Dedifferentiated amniotic fluid mesenchymal stem cell (primary cell): ENCODE measurements around the gene KIF4A.
"Not testable (repeated sequence)": the region's sequence is repeated elsewhere in the genome, so short reads cannot be mapped to it uniquely, and the experiment has no call there.

Source experiments
- DNase-seq: peaks from one replicate; pipeline ENCODE4 v3.0.0-alpha.2; 2016; ENCODE audit errors: extremely low spot score

The KIF4A gene

DNA sequence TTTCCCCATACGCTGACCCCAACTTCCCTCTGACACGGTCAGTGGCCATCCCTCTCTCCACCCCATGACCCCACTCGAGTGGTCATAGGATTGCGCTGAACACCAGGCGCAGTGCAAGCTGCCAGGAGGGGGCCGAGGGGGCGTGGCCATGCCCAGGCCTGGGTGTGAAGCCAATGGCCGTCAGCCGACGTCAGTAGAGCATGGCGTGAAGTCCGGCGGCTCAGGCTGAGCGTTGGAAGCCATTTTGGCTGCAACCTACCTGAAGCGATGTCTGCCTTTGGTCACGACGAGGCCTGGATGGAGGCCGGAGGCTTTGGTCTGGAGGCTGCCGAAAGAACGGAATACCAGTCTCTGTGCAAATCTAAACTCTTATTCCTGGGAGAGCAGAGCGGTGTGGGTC, 8.0 kb upstream of the KIF4A start, which contains the start of gene RAB41:
TSS of gene RAB41 (plus strand) at position 222 of the 400 bp plus-strand sequence. CDS start at position 268, 46 bp downstream.
- no peak for DNase-seq

GRCh38 chrX:70289168-70289792, 624 bp upstream of the KIF4A start:
- no peak for DNase-seq

DNA sequence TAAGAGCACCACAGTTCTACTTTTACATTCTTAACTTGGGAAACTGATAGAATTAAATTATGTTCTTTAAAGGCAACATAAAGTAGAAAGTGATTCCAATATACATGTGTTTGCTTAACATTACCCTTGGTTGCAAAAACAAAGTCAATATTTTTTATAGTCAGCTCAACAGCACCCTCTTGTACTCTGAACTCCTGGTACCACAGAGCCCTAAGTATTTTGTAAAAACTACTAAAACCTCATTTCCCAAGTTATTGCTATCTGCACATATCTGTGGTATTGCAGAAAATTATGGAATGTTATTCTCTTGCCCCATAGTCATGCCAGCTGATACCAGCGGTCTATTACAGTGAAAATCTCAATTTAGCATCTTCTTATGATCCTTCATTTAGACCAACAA, 2.9 kb downstream of the KIF4A start:
- DNase-seq, result no peak

- no peak for DNase-seq
Measured at GRCh38 chrX:70293621-70294020, 3.7 kb downstream of the KIF4A start.

DNA sequence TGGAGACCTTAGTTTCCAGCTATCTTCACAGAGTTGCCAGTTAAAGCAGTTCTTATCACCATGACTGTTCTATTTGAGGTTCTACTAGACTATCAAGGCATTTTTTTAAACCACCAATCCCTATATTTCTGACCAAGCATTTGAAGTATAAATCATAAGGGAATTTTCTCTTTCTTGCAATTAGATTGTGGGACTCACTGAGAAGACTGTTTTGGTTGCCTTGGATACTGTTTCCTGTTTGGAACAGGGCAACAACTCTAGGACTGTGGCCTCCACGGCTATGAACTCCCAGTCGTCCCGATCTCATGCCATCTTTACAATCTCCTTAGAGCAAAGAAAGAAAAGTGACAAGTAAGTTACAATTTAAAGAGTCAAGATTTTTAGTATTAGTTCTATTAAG, 11.8 kb downstream of the KIF4A start:
- no peak for DNase-seq

- DNase-seq, result no peak
Measured at GRCh38 chrX:70313503-70313902, 23.6 kb downstream of the KIF4A start.

DNA sequence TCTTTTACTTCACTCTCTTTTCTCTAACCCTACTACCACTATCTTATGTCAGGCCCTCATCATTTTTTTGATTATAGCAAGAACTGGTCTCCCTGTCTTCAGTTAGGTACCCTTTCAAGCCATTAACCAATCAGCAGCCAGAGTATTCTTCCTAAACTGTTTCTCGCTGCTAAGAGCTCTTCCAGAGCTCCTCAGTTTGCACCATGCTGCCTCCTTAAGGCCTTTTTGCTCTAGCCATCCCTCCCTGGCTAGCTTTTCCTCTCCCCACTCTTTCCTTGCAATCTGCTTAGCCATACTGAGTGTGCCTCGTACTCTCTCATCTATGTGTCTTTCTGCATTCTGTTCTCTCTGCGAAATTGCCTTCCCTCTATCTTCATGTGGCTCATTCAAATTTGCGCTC, 32.9 kb downstream of the KIF4A start:
- no peak for DNase-seq

GRCh38 chrX:70323628-70324027, 33.7 kb downstream of the KIF4A start:
- DNase-seq, result not testable (repeated sequence)

DNA sequence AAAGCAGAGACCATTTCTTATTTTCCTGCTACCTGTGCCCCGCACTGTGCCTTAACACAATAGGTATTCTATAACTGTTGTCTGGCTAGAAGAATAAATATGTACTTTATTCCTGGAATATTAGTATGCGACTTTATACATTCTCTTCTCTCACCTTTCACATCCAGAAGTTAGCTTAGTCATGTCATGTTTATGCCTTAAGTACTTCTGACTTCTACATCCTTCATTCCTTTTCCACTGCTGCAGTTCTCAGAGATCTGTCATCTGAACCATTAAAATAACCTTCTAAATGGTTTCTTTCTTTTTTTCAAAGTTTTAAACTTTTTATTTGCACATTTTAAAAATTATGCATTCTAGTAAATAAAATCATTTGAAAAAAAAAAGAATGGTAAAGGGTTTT, 34.4 kb downstream of the KIF4A start:
- no peak for DNase-seq

DNA sequence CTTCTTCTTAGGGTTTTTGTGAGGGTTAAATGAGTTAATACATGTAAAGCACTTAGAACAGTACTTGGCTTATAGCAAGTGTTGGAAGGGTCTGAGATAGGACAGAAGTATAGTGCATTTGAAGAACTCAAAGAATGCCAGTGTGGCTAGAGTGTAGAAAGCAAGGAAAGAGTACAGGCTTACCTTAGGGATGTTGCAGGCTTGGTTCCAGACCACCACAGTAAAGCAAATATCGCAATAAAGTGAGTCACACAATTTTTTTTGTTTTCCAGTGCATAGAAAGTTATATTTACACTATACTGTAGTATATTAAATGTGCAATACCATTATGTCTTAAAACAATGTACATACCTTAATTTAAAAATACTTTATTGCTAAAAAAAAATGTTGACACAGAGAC, 41.3 kb downstream of the KIF4A start:
- DNase-seq, result no peak

DNA sequence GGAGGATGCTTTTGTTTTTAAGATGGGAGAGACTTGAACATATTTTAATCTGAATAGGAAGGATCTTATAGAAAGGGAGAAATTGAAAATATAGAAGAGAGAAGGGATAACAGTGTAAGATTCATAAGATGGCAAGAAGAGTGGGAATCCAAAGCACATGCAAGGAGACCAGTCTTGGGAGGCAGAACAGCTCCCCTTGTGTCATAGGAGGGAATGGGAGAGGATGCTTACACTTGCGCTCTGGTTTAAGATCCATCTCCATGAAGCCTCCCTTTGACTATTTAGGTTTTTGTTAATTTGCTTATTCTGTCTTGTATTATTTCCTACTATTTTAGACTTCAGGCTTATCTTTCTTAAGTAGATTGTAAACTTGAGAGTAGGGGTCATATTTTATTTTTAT, 42.7 kb downstream of the KIF4A start:
- no peak for DNase-seq

- no peak for DNase-seq
Measured at GRCh38 chrX:70336767-70337166, 46.9 kb downstream of the KIF4A start.

GRCh38 chrX:70338290-70338689, 48.4 kb downstream of the KIF4A start:
- no peak for DNase-seq

DNA sequence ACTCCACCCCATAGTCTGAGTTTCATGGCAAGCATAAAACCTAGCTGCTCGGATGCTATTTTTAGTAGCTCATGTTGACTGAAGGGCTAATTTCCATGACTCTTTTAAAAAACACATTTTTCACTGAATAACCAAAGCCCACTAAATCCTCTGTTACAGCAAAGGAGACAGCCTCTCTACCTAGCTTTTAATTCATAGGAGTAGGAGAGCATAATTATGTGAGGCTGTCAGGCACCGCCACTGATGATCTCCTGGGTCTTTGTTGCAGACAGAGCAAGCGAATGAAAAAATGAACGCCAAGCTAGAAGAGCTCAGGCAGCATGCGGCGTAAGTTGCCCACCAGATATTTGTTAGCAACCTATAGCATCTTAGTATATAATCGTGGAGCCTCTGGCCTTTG, 53.5 kb downstream of the KIF4A start:
- DNase-seq, result no peak

GRCh38 chrX:70346418-70347070, 56.6 kb downstream of the KIF4A start:
- no peak for DNase-seq

- not testable (repeated sequence) for DNase-seq
Measured at GRCh38 chrX:70348825-70349224, 58.9 kb downstream of the KIF4A start.

DNA sequence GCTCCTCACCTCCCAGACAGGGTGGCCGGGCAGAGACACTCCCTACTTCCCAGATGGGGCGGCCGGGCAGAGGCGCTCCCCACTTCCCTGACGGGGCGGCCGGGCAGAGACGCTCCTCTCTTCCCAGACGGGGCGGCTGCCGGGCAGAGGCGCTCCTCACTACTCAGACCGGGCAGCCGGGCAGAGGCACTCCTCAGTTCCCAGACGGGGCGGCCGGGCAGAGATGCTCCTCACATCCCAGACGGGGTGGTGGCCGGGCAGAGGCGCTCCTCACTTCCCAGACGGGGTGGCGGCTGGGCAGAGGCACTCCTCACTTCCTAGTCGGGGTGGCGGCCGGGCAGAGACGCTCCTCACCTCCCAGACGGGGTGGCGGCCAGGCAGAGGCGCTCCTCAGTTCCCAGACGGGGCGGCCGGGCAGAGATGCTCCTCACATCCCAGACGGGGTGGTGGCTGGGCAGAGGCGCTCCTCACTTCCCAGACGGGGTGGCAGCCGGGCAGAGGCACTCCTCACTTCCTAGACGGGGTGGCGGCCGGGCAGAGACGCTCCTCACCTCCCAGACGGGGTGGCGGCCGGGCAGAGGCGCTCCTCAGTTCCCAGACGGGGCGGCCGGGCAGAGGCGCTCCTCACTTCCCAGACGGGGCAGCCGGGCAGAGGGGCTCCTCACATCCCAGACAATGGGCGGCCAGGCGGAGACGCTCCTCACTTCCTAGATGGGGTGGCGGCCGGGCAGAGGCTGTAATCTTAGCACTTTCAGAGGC, 59.6 kb downstream of the KIF4A start:
- not testable (repeated sequence) for DNase-seq

DNA sequence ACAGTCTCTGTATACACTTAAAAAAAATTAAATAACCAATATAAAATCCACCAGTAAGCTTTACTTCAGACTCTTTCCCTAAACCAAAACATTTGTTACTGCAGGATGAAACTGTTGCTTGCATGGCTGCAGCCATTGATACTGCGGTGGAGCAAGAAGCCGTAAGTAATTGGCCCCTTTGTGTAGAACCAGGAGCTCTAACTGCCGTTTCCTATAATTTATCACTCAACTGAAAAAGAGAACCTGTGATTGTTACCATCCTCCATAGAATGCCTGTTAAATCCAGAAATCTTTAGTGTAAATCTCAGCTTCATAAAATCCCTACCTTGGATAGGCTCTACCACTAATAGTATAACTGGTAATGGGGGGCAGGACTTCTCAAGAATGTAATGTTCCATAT, 62.6 kb downstream of the KIF4A start:
- DNase-seq, result no peak

DNA sequence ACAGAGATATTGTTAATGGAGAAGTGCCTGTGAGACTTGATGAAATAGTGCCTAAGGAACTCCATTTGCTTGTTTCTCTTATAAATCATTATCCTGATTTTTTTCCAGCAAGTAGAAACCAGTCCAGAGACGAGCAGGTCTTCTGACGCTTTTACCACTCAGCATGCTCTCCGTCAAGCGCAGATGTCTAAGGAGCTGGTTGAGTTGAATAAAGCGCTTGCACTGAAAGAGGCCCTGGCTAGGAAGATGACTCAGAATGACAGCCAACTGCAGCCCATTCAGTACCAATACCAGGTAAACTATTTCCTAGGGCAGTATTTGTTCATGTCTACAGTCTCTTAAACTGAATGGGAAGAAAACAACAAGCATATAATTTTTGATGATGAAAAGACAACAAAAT, 63.6 kb downstream of the KIF4A start:
- DNase-seq, result no peak

DNA sequence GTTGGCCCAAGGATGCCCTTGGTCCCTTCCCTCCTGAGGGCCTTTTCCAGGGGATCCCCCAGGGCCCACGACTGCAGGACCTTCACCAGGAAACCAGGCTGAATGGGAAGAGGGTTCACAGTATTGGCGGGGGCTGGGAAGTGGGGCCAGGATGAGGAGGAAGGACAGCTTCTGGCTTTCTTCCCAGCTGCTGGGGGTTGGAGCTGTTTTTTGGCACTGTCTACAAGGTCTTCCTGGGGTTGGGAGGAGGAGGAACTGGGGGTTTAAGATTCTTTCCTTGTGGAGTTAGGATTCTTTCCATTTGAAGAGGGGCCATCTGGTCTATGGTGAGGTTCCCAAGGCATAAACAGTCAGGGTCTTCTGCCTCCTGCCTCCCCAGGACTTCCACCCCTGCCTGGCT, 64.8 kb downstream of the KIF4A start:
- no peak for DNase-seq

DNA sequence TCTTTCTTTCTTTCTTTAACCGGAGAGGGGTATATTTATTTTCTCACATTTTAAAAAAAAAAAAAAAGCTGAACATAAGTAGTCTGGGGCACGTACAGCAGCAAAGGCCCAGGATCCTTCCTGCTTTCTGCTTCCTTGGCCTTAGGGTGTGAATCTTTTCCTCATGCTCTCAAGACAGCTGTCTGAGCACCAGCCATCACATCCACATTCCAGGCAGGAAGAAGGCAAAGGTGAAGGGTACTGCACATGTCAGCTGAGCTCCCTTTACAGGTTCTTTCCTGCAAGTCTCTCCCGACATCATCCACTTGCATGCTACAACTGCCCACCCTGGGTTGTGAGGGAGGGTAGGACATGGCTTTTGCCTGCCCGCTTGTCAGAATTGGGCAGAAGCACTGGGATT, 69.6 kb downstream of the KIF4A start:
- no peak for DNase-seq

- no peak for DNase-seq
Measured at GRCh38 chrX:70360366-70360765, 70.5 kb downstream of the KIF4A start.

DNA sequence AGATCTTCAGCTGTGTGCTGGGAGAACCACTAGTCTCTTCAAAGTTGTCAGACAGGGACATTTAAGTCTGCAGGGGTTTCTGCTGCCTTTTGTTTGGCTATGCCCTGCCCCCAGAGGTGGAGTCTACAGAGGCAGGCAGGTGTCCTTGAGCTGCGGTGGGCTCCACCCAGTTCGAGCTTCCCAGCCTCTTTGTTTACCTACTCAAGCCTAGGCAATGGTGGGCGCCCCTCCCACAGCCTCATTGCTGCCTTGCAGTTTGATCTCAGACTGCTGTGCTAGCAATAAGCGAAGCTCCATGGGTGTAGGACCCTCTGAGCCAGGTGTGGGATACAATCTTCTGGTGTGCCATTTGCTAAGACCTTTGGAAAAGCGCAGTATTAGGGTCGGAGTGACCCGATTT, 78.8 kb downstream of the KIF4A start:
- DNase-seq, result not testable (repeated sequence)
